ENCODE data around the gene HNRNPU.

GRCh38 chr1:244802041-244802440 lies 62.3 kb downstream of the HNRNPU start:
- TF ChIP-seq, protein P1, sequence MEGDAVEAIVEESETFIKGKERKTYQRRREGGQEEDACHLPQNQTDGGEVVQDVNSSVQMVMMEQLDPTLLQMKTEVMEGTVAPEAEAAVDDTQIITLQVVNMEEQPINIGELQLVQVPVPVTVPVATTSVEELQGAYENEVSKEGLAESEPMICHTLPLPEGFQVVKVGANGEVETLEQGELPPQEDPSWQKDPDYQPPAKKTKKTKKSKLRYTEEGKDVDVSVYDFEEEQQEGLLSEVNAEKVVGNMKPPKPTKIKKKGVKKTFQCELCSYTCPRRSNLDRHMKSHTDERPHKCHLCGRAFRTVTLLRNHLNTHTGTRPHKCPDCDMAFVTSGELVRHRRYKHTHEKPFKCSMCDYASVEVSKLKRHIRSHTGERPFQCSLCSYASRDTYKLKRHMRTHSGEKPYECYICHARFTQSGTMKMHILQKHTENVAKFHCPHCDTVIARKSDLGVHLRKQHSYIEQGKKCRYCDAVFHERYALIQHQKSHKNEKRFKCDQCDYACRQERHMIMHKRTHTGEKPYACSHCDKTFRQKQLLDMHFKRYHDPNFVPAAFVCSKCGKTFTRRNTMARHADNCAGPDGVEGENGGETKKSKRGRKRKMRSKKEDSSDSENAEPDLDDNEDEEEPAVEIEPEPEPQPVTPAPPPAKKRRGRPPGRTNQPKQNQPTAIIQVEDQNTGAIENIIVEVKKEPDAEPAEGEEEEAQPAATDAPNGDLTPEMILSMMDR (IDR thresholded peaks at IDR 0.05; ENCODE audit: insufficient read depth, low read length) = no peak
- TF ChIP-seq POLR2AphosphoS5 (IDR thresholded peaks at IDR 0.05; ENCODE audit: low read depth) (no peak), REST (IDR thresholded peaks at IDR 0.05; ENCODE audit: insufficient replicate concordance, low read depth) (no peak), GABPA (IDR thresholded peaks at IDR 0.05; ENCODE audit: low read depth) (no peak)
